ENCODE measurements around the gene INHBE.

- no peak for TF ChIP-seq CTCF (IDR thresholded peaks at IDR 0.05)
- TF ChIP-seq POLR2AphosphoS5 (IDR thresholded peaks at IDR 0.05), result peak; percentile 98 to 99 (median 99)
- TF ChIP-seq POLR2A (IDR thresholded peaks at IDR 0.05), result peak in 2 of 4 donors; percentile 78 to 79
- no peak for TF ChIP-seq EP300 (IDR thresholded peaks at IDR 0.05)
These were observed 24.1 kb upstream of the INHBE start, which contains the start of gene R3HDM2 for GRCh38 chr12:57430931-57431566.

Measured in stomach (tissue), 4 donors.